Fibroblast of pulmonary artery (primary cell): ENCODE data around the gene SYCE1L.
"Not testable (repeated sequence)": the region's sequence is repeated elsewhere in the genome, so short reads cannot be mapped to it uniquely, and the experiment has no call there.

Source experiments
- DNase-seq: peaks from one replicate; pipeline ENCODE4 v3.0.0-alpha.2; 2010; ENCODE audit warnings: low read depth
- H3K4me3 ChIP-seq: replicated peaks from 2 replicates; pipeline ENCODE4 v1.5.1; 2011; ENCODE audit warnings: low read depth, mild to moderate bottlenecking, control low read depth, low read length, moderate library complexity
- TF ChIP-seq, protein P1 (sequence below): IDR thresholded peaks from 2 replicates; pipeline ENCODE4 v1.5.1; 2011; ENCODE audit warnings: mild to moderate bottlenecking, control low read depth, low read length, inconsistent platforms; ENCODE audit errors: missing control alignments

The SYCE1L gene

DNA sequence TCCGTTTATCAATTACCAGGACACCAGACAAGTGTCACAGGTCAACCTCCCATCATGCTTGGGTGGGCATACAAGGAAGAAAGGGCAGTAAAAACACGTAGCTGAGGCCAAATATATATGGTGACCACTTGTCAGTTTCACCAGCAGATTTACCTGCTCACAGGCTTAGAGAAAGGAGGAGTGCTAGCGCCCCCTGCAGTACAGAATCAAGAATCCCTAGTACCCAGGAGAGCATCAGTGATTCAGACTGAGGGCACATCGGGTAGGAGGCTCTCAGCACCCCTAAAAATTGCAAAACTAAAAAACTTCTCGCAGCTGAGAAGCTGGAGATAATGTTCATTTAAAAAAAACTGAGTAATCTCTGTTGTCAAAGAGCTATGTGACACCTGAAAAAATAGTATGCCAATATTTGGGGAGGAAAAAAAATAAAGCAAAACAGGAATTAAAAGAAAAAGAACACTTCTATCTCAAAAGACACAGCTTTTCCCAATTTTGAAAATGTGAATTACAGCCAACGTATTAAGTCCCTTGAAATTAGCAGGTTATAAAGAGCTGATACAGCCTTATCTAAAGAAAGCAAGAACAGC lies 29.5 kb upstream of the SYCE1L start:
- TF ChIP-seq, protein P1, sequence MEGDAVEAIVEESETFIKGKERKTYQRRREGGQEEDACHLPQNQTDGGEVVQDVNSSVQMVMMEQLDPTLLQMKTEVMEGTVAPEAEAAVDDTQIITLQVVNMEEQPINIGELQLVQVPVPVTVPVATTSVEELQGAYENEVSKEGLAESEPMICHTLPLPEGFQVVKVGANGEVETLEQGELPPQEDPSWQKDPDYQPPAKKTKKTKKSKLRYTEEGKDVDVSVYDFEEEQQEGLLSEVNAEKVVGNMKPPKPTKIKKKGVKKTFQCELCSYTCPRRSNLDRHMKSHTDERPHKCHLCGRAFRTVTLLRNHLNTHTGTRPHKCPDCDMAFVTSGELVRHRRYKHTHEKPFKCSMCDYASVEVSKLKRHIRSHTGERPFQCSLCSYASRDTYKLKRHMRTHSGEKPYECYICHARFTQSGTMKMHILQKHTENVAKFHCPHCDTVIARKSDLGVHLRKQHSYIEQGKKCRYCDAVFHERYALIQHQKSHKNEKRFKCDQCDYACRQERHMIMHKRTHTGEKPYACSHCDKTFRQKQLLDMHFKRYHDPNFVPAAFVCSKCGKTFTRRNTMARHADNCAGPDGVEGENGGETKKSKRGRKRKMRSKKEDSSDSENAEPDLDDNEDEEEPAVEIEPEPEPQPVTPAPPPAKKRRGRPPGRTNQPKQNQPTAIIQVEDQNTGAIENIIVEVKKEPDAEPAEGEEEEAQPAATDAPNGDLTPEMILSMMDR, result peak; percentile 74
- H3K4me3 ChIP-seq, result no peak overlapping the region
- peak; percentile 54 for DNase-seq

DNA sequence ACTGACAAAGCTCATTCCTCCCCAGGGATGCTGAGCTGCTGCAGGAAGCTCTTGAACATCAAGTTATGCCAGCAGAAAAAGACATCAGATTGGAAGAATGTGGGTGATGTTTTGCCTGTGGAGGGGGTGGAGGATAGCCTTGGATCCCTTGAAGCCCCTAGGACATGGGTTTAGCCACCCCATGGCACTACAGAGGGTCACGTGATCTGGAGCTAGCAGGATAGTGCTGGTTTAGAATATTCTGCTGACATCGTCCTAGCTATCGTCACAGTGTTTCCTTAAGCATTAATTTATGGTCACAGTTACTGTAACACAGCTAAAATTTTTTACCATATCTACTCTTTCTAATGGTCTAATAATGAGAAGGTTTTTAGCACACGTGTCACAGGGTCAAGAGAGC lies 28.4 kb upstream of the SYCE1L start:
- TF ChIP-seq, protein P1, result no peak
- H3K4me3 ChIP-seq, result no peak overlapping the region
- no peak for DNase-seq

DNA sequence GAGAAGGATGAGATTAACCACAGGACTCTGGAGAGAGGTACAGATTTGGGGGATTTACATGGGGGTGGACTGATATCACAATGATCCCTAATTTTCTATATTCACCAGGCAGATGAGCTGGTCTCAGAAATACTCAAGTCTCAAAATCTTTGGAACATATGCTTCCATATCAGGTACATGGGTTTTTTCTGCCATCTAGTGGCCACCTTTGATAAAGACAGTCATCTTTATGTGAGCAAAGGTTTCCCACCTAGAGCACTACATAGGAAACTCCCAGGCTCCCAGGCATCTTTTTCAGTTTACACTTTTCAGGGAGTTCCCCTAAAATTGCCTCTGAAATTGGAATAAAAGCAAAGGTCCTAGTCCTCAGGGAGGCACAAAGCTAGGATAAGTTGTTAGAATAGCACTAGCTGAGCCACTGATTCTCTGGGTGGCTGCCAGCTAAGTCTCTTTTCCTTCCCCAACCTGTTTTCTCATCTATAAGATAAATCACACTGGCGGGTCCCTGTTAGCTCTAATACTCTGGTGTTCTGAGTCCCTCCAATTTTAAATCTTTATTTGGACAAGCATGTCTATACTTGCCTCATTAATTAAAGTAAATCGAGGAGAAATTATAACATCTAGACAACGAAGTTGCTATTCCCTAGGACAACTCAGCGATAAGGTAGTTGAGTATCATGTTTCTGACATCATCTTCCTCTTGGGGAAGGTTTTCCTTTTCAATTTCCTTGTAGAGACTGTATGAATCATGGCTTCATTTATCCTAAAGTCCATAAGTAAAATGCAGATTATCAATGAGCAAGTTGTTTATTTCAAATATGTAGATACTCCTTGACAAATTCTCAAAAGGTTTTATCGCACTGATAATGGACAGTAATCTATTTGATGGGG lies 27.2 kb upstream of the SYCE1L start:
- peak; percentile 76 for DNase-seq
- no peak overlapping the region for H3K4me3 ChIP-seq
- TF ChIP-seq, protein P1, result peak; percentile 69

DNA sequence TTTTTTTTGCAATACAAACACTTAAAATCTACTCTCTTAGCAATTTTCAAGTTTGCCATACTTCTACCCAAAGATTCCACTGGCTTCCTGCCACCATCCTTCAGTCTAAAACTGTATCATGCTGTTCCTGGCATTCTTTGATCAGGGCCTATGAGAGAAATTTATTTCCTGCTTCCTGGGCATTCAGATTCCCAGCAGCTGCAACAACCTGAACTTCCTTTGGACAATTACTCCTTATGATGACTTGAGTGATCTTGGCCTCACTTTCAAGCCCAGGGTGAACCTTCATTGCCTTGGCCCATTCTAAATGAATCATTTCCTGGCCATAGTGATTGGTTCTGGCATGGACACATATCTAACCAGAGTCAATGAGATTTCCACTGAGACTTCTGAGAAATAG lies 26.3 kb upstream of the SYCE1L start:
- DNase-seq, result peak; percentile 11
- no peak overlapping the region for H3K4me3 ChIP-seq
- TF ChIP-seq, protein P1, result no peak

DNA sequence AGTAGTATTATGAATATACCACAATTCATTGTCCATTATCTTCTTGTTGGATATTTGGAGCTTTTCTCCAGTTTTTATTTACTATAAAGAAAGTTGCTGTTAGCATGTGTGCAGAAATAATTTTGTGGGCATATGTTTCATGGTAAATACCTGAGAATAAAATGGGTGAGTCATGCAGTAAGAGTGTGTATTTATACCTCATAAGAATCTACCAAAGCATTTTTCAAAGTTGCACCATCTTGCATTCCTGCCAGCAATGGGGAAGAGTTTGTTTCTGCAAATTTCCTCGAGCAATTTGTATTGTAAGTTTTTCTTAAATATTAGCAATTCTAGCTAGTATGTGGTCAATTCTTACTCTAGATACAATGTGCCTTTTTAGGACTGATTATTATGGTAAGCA lies 16.1 kb upstream of the SYCE1L start:
- no peak for DNase-seq
- TF ChIP-seq, protein P1, result no peak
- H3K4me3 ChIP-seq, result no peak overlapping the region

DNA sequence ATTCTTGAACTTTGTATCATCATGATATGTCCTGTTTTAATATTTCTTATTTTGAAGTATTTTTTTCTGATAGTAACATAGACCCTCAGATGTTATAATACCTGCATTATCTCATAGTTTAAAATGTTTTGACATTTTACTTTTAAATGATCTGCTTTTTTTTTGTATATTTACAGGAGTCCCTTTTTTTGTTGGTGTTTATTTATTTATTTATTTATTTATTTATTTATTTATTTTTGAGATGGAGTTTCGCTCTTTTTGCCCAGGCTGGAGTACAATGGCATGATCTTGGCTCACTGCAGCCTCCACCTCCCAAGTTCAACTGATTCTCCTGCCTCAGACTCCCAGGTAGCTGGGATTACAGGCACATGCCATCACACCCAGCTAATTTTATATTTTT lies 12.9 kb upstream of the SYCE1L start:
- DNase-seq, H3K4me3 ChIP-seq: not testable (repeated sequence)

DNA sequence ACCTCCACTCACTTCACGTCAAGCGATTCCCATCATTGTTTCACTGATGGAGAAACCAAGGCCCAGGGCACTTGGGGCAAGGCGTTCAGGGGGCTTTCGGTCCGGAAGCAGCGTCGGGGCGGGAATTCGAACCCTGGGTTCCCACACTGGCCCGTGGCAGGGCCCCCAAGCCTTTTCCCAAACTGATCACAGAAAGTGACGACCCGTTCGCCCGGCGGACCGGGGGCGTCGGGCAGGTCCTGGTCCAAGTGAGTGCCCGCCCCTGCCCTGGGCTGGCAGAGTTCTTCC lies 9.1 kb upstream of the SYCE1L start:
- H3K4me3 ChIP-seq, result peak overlapping the region; percentile 97
- DNase-seq, result no peak
- TF ChIP-seq, protein P1, result no peak
